Measurements from ENCODE around the gene ATP1B3. TPM values are rescaled to one million over a fixed set of nuclear protein-coding genes. Genes with fewer than 3 reads are reported as not detected.
"Not testable (repeated sequence)": the region's sequence is repeated elsewhere in the genome, so short reads cannot be mapped to it uniquely, and the experiment has no call there.

The ATP1B3 gene
- total RNA-seq, 1 donor from 2014 or later: 66.5 TPM

DNA sequence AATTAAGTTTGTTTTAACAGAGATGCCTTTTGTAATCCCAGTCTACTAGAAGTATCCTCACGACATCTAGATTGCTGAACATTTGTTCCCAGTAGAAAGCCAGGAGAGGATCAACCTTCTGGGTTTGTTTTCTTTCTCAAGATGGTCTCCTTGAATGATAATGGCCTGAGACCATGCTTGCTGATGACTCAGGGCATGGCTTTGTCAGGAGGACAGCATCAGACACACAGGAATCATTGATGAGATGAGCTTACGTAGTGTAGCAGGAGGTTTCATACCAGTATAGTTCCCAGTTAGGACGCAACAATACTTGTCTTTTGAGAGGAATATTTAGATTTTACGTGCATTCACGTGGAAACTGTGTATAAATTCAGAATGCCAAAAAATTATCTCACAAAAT, 38.6 kb downstream of the ATP1B3 start:
- no peak overlapping the region for H3K4me3 ChIP-seq (ENCODE audit: low read depth, low read length)
- DNase-seq (ENCODE audit: low read depth): no peak
- TF ChIP-seq, protein P1, sequence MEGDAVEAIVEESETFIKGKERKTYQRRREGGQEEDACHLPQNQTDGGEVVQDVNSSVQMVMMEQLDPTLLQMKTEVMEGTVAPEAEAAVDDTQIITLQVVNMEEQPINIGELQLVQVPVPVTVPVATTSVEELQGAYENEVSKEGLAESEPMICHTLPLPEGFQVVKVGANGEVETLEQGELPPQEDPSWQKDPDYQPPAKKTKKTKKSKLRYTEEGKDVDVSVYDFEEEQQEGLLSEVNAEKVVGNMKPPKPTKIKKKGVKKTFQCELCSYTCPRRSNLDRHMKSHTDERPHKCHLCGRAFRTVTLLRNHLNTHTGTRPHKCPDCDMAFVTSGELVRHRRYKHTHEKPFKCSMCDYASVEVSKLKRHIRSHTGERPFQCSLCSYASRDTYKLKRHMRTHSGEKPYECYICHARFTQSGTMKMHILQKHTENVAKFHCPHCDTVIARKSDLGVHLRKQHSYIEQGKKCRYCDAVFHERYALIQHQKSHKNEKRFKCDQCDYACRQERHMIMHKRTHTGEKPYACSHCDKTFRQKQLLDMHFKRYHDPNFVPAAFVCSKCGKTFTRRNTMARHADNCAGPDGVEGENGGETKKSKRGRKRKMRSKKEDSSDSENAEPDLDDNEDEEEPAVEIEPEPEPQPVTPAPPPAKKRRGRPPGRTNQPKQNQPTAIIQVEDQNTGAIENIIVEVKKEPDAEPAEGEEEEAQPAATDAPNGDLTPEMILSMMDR (conservative IDR thresholded peaks at IDR 0.05; ENCODE audit: low read depth, low read length): no peak

DNA sequence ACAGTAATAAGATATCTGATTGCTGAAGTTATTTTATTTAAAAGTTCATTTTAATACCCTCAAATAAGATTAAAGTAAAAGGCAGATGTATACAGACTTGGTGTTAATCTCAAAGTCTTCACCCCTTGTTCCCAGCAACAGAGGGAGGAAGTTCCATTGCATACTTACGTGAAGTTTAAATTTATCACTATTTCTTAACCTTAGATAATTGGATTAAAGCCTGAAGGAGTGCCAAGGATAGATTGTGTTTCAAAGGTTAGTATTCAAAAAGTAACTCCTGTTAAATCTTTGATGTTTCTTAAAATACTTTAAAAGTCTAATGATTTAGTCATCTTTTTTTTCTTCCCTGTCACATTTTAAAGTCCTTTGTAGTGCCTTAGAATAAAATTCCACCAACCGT, 39.3 kb downstream of the ATP1B3 start:
- TF ChIP-seq, protein P1 (conservative IDR thresholded peaks at IDR 0.05; ENCODE audit: low read depth, low read length): no peak
- no peak for DNase-seq (ENCODE audit: low read depth)
- H3K4me3 ChIP-seq (ENCODE audit: low read depth, low read length): no peak overlapping the region

DNA sequence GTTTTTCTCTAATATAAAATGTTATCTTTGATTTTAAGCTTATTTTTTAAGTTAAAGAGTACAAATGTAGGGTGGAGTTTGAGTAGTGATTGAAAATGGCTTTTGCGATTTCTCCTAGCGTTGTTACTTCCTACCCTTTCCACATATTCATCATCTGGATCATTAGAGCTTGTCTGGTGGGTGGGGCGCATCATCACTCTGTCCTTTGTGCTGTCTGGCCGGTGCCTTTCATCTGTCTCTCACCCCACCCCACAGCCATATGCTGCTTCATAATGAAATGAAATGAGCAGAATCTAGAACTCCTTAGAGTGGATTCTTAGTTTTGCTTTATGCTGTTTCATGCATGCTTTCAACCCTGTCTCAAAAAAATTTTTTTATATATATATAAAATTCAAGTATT, 44.3 kb downstream of the ATP1B3 start:
- TF ChIP-seq, protein P1 (conservative IDR thresholded peaks at IDR 0.05; ENCODE audit: low read depth, low read length): no peak
- H3K4me3 ChIP-seq (ENCODE audit: low read depth, low read length): no peak overlapping the region
- no peak for DNase-seq (ENCODE audit: low read depth)

DNA sequence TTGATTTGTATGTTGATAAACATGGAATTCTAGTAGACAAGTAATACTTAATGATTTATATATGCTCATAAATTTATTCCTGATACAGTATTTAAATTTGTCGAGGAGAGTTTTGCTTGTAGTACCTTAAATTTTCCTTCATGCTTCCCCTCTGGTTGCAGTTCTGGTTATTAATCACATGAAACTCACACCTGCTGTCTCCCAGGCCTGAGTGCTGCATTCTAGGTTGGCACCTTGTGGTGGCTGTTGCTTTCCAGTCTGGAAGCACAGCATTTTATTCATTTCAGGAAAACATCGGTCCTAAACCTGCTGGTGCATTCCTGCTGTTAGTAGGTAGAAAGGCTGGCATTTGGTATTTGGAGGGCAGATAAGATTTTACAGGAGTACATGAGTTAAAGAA, 44.9 kb downstream of the ATP1B3 start:
- no peak for DNase-seq (ENCODE audit: low read depth)
- H3K4me3 ChIP-seq (ENCODE audit: low read depth, low read length): no peak overlapping the region
- TF ChIP-seq, protein P1 (conservative IDR thresholded peaks at IDR 0.05; ENCODE audit: low read depth, low read length): no peak

DNA sequence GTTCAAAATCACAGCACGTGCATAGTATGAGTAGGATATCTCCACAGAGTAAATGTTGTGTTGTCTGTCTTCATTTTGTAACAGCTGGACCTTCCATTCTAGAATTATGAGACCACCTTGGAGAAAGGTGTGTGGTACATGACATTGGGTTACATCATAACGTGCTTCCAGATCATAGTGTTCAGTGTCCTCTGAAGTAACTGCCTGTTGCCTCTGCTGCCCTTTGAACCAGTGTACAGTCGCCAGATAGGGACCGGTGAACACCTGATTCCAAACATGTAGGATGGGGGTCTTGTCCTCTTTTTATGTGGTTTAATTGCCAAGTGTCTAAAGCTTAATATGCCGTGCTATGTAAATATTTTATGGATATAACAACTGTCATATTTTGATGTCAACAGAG, 49.2 kb downstream of the ATP1B3 start:
- H3K4me3 ChIP-seq (ENCODE audit: low read depth, low read length); DNase-seq (ENCODE audit: low read depth): not testable (repeated sequence)

DNA sequence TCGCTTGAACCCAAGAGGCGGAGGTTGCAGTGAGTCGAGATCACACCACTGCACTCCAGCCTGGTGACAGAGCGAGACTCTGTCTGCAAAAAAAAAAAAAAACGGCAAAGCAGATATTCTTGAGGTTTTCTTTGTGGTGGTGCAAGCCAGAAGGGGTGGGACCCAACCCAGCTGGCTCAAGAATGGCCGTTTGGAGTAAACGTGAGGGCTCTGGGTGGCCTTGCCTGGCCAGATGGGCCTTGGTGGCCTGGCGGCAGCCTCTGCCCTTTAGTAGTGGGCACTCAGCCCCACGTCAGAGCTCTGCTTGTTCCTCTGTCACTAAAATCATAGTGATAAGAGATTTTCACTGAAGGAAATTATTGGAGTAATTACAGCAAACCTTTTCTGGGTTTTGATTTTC, 50.5 kb downstream of the ATP1B3 start:
- H3K4me3 ChIP-seq (ENCODE audit: low read depth, low read length): no peak overlapping the region
- no peak for DNase-seq (ENCODE audit: low read depth)
- TF ChIP-seq, protein P1 (conservative IDR thresholded peaks at IDR 0.05; ENCODE audit: low read depth, low read length): no peak

DNA sequence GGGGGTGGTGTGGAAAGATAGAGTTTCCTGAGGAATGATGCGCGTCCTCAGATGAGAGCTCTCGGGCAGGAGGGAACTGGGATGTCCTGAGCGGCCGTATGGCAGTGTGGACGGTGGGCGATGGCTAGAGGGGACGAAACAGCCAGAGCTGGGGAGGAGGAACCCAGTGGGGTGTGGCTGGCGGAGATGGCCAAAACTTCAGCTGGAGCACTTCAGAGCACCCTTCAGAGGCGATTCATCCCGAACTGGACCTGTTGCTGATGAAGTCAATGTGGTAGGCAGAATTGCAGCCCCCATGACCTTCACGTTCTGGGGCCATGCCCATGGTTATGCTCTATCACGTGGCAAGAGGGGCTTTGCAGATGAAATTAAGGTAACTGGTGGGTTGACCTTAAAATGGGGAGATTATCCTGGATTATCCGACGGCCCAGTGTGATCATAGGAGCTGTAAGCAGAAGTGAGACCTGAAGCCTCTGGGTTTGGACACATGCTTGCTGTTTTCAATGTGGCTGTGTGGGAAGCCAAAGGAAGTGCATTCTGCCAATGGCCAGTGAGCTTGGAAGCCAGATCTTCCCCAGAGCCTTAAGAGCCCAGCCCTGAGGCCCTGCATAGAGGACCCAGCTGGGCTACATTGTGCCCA, 52.3 kb downstream of the ATP1B3 start:
- TF ChIP-seq, protein P1 (conservative IDR thresholded peaks at IDR 0.05; ENCODE audit: low read depth, low read length): no peak
- no peak for DNase-seq (ENCODE audit: low read depth)
- H3K4me3 ChIP-seq (ENCODE audit: low read depth, low read length): no peak overlapping the region
